Coronary artery (tissue), 2 donors: ENCODE results near the gene C1orf167.

Source experiments
- DNase-seq: peaks from one replicate; pipeline ENCODE4 v3.0.0-alpha.2; 2017; ENCODE audit warnings: low spot score
- H3K27ac ChIP-seq, 2 donors: fragments of 200-600 bp; sonication (generic); one replicate each; pipeline ENCODE4 v1.5.1; 2016 to 2019
- H3K4me3 ChIP-seq: fragments of 200-600 bp; sonication (generic); 2 replicates; pipeline ENCODE4 v1.5.1; 2016; ENCODE audit warnings: mild to moderate bottlenecking, moderate library complexity
- TF ChIP-seq, protein P1 (sequence below): fragments of 200-600 bp; sonication (generic); IDR thresholded peaks from one replicate; pipeline ENCODE4 v1.5.1; 2019; ENCODE audit warnings: antibody characterized with exemption

Gene C1orf167

DNA sequence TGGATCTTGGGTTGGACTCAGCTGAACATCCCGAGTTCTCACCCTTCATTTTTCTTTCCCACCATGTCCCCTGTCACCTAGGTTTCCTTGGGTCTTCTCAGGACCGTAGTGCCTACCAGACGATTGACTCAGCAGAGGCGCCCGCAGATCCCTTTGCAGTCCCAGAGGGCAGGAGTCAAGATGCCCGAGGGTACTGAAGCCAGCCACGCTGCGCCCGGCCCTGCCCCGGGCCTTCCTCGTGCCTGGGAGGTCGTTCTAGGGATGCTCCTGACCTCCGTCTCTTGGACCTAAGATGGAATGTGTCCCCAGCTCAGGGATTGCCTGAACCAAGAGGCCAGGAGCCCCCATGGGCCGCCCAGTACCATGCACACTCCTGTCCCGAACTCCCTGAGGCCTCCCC, 12.0 kb upstream of the C1orf167 start:
- TF ChIP-seq, protein P1, sequence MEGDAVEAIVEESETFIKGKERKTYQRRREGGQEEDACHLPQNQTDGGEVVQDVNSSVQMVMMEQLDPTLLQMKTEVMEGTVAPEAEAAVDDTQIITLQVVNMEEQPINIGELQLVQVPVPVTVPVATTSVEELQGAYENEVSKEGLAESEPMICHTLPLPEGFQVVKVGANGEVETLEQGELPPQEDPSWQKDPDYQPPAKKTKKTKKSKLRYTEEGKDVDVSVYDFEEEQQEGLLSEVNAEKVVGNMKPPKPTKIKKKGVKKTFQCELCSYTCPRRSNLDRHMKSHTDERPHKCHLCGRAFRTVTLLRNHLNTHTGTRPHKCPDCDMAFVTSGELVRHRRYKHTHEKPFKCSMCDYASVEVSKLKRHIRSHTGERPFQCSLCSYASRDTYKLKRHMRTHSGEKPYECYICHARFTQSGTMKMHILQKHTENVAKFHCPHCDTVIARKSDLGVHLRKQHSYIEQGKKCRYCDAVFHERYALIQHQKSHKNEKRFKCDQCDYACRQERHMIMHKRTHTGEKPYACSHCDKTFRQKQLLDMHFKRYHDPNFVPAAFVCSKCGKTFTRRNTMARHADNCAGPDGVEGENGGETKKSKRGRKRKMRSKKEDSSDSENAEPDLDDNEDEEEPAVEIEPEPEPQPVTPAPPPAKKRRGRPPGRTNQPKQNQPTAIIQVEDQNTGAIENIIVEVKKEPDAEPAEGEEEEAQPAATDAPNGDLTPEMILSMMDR, result no peak
- no peak overlapping the region for H3K27ac ChIP-seq
- no peak for DNase-seq
- H3K4me3 ChIP-seq, result no peak overlapping the region

DNA sequence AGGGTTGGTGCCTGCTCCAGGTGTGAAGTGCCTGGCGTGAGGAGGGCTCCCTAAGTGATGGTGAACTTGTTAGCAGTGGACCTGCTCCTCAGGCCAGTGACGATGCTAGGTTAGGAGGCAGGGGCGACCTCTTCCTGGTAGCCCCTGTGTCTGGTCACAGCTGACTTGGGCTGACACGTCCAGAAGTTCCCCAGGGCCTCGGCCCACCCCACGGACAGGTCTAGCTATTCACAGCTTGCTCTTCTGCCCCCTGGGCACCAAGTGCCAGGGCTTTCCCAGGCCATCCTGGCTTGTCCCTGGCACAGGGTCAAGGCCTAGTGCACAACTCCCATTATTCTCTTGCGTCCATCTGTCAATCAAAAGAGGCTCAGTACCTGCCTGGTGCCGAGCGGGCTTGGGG, 10.9 kb upstream of the C1orf167 start:
- no peak overlapping the region for H3K27ac ChIP-seq
- no peak overlapping the region for H3K4me3 ChIP-seq
- TF ChIP-seq, protein P1, result no peak
- no peak for DNase-seq

DNA sequence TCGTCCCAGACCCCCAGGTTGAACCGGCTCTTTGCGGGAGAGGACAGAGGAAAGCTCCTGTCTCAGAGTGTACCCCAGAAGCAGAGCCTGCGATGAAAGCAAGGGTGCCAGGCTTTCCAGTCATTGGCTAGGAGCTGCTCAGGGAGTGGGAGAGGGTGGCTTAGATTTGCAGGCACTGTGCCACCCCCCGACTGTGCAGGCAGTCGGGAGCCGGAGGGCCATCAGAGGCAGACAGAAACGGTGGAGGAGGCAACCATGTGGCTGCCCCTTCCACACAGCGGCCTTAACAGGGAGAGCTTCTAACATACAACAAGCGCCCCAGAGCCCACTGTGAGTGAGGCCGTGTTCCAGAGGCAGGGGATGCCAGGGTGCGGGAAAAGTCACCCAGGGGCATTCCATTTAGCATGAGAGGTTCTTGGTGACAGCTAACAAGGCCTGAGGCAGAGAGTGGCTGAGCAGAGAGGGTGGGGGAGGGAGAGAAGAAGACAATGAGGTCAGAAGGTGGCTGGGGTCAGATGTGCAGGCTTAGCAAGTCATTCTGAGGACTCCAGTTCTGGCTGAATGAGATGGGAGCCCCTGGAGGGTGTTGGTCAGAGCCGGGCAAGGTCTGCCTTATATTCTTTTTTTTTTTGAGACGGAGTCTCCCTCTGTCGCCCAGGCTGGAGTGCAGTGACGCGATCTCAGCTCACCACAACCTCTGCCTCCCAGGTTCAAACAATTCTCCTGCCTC, 9.5 kb upstream of the C1orf167 start:
- DNase-seq, result no peak
- H3K4me3 ChIP-seq, result no peak overlapping the region
- TF ChIP-seq, protein P1, result no peak
- no peak overlapping the region for H3K27ac ChIP-seq

DNA sequence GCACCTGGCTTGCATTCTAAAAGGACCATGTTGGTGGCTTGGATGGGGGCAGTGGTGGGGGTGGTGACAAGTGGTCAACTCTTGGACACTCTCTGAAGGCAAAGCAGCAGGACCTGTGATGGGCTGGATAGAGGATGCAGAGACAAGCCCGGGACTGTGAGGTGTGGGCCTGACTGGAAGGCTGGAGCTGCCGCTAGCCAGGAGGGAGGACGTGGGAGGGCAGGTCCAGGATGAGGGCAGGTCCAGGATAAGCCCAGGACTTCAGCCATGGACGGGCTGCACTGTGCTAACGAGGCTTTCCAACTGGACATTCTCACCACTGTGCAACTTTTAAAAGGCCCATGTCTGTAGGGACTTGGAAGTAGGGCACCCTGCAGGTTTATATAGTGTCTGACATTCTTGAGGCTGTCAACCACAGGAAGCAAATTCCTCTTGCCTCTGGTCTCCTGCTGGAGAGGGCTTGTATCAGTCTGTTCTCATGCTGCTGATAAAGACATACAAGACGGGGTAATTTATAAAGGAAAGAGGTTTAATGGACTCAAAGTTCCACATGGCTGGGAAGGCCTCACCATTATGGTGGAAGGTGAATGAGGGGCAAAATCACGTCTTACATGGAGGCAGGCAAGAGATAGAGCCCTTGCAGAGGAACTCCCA, 8.3 kb upstream of the C1orf167 start:
- DNase-seq, result no peak
- H3K4me3 ChIP-seq, result no peak overlapping the region
- TF ChIP-seq, protein P1, result no peak

DNA sequence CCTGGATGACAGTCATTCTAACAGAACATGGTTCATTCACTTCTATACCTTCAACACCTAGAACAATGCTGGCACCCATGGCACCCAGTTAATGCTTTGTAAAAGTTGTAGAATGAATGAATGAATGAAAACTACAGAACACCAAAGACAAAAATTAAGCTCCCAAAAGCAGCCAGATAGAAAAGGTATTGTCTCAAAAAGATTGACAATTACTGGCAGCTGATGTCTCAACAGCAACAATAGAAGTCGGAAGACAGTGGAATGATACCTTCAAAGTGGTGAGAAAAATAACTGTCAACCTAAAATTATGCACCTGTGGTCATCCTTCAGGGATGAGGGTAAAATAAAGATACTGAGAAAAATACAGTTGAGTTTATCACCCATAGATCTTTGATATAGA, 4.9 kb upstream of the C1orf167 start:
- DNase-seq, result no peak
- Histone ChIP-seq H3K4me3 (no peak overlapping the region), H3K27ac (no peak overlapping the region)
- TF ChIP-seq, protein P1, result no peak

More for the DNA sequence above, 8.3 kb upstream of the C1orf167 start:
- no peak overlapping the region for H3K27ac ChIP-seq

DNA sequence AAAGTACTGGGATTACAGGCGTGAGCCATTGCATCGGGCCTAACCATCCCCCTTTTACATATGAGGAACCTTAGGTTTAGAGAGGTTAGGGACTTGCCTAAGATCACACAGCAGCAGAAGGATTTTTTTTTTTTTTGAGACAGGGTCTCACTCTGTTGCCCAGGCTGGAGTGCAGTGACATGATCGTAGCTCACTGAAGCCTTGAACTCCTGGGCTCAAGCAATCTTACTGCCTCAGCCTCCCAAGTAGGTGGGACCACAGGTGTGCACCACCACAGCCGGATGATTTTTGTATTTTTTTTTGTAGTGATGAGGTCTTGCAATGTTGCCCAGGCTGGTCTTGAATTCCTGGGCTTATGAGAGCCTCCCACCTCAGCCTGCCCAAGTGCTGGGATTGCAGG, 2.2 kb upstream of the C1orf167 start:
- TF ChIP-seq, protein P1, result no peak
- Histone ChIP-seq H3K4me3 (no peak overlapping the region), H3K27ac (no peak overlapping the region)
- no peak for DNase-seq

DNA sequence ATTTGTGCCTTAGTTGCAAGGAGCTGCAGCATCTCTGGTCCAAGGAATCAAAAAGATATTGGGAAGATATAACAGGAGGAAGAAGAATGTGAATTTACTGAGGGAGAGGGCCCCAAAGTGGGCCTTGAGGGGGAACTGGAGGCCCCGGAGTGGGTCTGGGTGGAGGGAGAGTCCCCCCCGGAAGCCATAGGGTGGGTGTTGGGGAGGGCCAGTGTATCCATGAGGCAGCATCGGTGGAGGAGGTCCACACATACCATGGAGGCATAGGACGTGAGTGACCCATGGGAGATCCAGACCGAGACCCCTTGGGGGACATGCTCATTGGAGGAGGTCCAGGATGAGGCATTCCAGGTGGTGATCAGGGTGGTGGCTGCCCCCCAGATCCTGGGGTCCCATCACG, 708 bp upstream of the C1orf167 start:
- TF ChIP-seq, protein P1, result no peak

More for the DNA sequence above, 708 bp upstream of the C1orf167 start:
- Histone ChIP-seq H3K27ac (no peak overlapping the region), H3K4me3 (no peak overlapping the region)
- DNase-seq, result no peak
